Measurements from ENCODE around the gene TCTN3.
"Not testable (repeated sequence)": the region's sequence is repeated elsewhere in the genome, so short reads cannot be mapped to it uniquely, and the experiment has no call there.

Gene TCTN3

GRCh38 chr10:95683966-95684365, 9.8 kb downstream of the TCTN3 start:
- DNase-seq = no peak

GRCh38 chr10:95675403-95676116, 18.2 kb downstream of the TCTN3 start:
- no peak for DNase-seq

- DNase-seq = no peak
Measured at GRCh38 chr10:95674643-95675042, 19.1 kb downstream of the TCTN3 start.

- DNase-seq = not testable (repeated sequence)
Measured at GRCh38 chr10:95672641-95673040, 21.1 kb downstream of the TCTN3 start.

GRCh38 chr10:95664543-95664942, 29.2 kb downstream of the TCTN3 start:
- no peak for DNase-seq

GRCh38 chr10:95663496-95663895, 30.2 kb downstream of the TCTN3 start:
- no peak for DNase-seq

- no peak for DNase-seq
Measured at GRCh38 chr10:95661818-95662217, 31.9 kb downstream of the TCTN3 start.

- DNase-seq = no peak
Measured at GRCh38 chr10:95660283-95660682, 33.4 kb downstream of the TCTN3 start.

GRCh38 chr10:95657250-95657649, 36.5 kb downstream of the TCTN3 start:
- no peak for DNase-seq

GRCh38 chr10:95656291-95657164, 37.2 kb downstream of the TCTN3 start, which contains the start of gene ALDH18A1:
Gene ALDH18A1 (minus strand): TSS chr10:95656711. CDS start chr10:95653377, 3,334 bp downstream.
- peak; percentile 91 for DNase-seq

GRCh38 chr10:95655571-95656290, 38.0 kb downstream of the TCTN3 start:
- no peak for DNase-seq

- no peak for DNase-seq
Measured at GRCh38 chr10:95653895-95654294, 39.8 kb downstream of the TCTN3 start.

- DNase-seq = no peak
Measured at GRCh38 chr10:95651346-95652060, 42.2 kb downstream of the TCTN3 start.

GRCh38 chr10:95650232-95650631, 43.5 kb downstream of the TCTN3 start:
- no peak for DNase-seq

- DNase-seq = no peak
Measured at GRCh38 chr10:95648138-95648537, 45.6 kb downstream of the TCTN3 start.

- DNase-seq = no peak
Measured at GRCh38 chr10:95646160-95646559, 47.6 kb downstream of the TCTN3 start.

- DNase-seq = no peak
Measured at GRCh38 chr10:95644901-95645300, 48.8 kb downstream of the TCTN3 start.

- DNase-seq = no peak
Measured at GRCh38 chr10:95640891-95641315, 52.8 kb downstream of the TCTN3 start.

- DNase-seq = no peak
Measured at GRCh38 chr10:95637911-95638310, 55.8 kb downstream of the TCTN3 start.

GRCh38 chr10:95637140-95637539, 56.6 kb downstream of the TCTN3 start:
- no peak for DNase-seq

- DNase-seq = no peak
Measured at GRCh38 chr10:95635319-95635733, 58.4 kb downstream of the TCTN3 start.

- no peak for DNase-seq
Measured at GRCh38 chr10:95628786-95629185, 64.9 kb downstream of the TCTN3 start.

GRCh38 chr10:95626500-95626899, 67.2 kb downstream of the TCTN3 start:
- no peak for DNase-seq

Data from CD4-positive, alpha-beta T cell treated with Interleukin-4 for 4 hours (primary cell).